ENCODE measurements around the gene HERPUD1. TPM values are rescaled to one million over a fixed set of nuclear protein-coding genes. Genes with fewer than 3 reads are reported as not detected.
"Not testable (repeated sequence)": the region's sequence is repeated elsewhere in the genome, so short reads cannot be mapped to it uniquely, and the experiment has no call there.

The HERPUD1 gene
- total RNA-seq, 1 donor from 2014 or later, result 148 TPM

GRCh38 chr16:56975714-56976113 is 43.8 kb downstream of the HERPUD1 start:
- intact Hi-C loops (cut with micrococcal nuclease), result no loop called here

- intact Hi-C loops (cut with micrococcal nuclease), result no loop called here
These were observed 45.3 kb downstream of the HERPUD1 start for GRCh38 chr16:56977216-56977615.

DNA sequence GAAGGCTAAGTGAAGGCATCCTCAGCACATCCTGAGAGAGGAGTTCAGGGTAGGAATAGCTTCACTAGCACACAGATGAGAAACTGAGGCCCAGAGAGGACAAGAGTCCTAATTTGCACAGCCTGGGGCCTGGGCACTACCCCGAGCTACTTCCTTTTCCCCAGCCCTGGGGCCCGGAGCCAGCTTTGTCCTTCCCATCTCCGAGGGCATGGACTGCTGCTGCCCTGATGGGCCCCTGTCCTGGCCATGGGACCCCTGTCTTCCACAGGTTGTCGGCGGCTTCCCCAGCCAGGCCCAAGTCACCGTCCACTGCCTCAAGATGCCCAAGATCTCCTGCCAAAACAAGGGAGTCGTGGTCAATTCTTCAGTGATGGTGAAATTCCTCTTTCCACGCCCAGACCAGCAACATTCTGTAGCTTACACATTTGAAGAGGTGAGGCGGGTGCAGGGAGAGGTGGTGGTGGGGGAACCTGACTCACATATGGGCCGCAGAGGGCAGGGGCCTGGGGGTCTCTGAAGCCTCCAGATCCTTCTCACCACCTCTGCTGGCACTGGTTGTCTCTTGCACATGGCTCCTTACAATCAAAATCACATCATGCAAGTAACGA is 46.0 kb downstream of the HERPUD1 start:
- intact Hi-C loops (cut with micrococcal nuclease), result no loop called here

GRCh38 chr16:56980201-56980535 is 48.2 kb downstream of the HERPUD1 start:
- intact Hi-C loops (cut with micrococcal nuclease), result no loop called here

GRCh38 chr16:56980792-56981724 is 49.1 kb downstream of the HERPUD1 start:
- intact Hi-C loops (cut with micrococcal nuclease), result no loop called here

DNA sequence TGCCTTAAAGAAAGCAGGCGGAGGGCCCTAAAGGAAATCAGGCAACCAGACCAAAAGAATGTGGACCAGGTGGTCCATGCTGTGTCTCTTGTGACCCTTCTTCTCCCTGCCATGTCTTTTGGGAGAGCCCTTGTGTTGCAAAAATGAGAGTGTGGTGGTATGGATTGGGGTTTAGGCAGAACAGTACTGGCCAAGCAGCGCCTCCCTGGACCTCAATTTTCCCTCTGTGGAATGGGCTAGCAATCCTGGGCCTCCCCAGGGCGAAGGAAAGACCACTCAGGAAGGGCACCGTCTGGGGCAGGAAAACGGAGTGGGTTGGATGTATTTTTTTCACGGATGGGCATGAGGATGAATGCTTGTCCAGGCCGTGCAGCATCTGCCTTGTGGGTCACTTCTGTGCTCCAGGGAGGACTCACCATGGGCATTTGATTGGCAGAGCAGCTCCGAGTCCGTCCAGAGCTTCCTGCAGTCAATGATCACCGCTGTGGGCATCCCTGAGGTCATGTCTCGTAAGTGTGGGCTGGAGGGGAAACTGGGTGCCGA is 49.9 kb downstream of the HERPUD1 start:
- intact Hi-C loops (cut with micrococcal nuclease), result no loop called here

- intact Hi-C loops (cut with micrococcal nuclease), result no loop called here
These were observed 50.8 kb downstream of the HERPUD1 start for GRCh38 chr16:56982695-56983094.

DNA sequence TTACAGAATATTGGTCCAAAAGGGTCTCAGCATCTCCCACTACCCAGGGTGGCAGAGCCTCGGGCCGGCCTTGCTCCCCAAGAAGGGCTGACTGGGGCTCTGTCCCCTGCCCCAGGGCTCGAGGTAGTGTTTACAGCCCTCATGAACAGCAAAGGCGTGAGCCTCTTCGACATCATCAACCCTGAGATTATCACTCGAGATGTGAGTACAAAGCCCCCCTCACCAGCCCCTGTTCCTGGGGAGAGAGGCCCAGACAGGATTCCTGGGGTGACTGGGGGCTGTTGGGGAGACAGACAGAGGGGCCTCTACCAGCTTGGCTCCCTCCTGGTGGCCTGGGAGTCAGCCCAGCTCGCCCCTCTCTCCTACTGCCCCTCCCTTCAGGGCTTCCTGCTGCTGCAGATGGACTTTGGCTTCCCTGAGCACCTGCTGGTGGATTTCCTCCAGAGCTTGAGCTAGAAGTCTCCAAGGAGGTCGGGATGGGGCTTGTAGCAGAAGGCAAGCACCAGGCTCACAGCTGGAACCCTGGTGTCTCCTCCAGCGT is 51.3 kb downstream of the HERPUD1 start:
- intact Hi-C loops (cut with micrococcal nuclease), result no loop called here

DNA sequence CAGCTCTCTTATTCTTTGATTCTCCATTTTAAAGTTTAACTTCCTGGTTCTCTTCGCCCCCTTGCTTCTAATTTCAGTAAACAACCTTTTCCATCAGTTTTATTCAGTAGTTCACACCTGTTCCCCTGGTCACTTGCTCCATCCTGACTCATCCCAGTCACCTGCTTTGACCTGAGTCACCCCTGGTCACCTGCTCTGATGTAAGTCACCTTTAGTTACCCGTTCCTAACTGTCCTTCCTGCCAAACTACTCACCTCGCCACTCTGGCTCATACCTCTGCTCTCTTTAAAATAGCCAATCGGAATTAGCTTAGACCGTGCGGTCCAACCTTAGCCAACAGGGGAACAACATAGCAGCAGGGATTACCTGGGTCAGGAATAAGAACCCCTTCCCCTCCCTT is 52.7 kb downstream of the HERPUD1 start:
- intact Hi-C loops (cut with micrococcal nuclease), result no loop called here

DNA sequence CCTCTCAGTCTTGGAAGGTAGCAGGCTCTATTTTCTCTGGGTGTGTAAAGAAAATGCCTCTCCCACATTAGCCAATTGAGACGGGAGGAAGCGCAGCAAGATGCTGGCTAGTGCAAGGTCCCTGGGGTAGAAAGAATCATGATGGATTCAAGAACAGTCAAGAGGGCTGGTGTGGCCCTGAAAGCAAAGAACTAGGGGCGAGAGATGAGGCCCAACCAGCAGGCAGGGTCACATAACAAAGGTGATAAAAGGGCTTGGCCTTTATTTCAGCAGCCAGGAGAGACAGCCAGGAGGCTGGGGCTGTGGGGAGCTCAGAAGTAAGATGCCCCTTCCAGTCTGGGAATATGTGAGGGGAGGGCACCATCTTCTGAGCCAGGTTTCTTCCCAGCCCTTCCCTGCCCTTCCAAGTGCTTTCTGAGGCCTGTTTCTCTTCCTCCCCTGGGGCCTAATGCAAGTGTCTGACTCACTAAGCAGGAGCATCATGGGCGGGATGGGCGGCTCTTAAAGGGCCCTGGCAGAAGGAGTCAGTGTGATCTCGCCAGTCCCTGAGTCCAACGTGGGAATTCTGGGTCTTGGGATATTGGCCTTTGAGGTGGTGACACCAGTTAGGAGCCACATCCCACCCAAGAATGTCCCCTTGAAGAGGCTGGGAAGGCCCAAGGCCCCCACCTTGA is 53.5 kb downstream of the HERPUD1 start:
- intact Hi-C loops (cut with micrococcal nuclease), result no loop called here

DNA sequence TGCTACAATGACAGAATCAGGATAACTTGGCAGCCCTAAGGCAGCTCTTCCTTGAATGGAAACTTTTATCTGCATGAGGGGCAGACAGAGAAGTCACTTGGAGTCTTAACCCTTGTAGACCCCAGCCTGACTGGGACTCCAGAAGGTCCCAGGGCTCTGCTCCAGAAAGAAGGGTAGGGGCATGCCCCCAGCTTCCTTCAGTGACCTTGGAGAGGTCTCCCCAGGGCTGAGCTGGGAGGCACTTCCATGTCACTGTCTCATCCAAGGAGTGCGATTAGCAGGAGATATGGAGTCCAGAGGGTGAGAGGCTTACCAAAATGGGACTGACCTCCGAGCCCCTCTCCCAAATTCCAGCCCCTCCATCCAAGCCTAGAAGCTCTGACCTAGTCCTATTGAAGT is 54.0 kb downstream of the HERPUD1 start:
- intact Hi-C loops (cut with micrococcal nuclease), result no loop called here

DNA sequence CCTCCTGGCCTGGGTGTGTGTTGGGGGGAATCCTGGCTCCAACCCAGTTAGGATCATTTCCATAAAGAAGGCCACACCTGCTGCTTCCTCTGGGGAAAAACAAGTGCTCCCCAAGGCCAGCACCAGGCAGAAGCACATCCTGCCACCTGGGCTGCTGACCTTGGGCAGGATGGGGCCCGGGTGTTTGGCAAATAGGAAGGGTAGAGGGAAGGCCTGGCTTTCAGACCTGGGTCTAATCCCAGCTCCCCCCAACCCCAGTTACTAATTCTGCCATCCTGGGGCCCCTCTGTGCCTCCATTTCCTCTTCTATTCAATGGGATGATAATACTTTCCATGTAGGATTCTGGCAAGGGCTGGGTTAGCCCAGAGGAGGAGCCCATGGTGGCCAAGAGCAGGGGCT is 54.4 kb downstream of the HERPUD1 start:
- intact Hi-C loops (cut with micrococcal nuclease), result no loop called here

DNA sequence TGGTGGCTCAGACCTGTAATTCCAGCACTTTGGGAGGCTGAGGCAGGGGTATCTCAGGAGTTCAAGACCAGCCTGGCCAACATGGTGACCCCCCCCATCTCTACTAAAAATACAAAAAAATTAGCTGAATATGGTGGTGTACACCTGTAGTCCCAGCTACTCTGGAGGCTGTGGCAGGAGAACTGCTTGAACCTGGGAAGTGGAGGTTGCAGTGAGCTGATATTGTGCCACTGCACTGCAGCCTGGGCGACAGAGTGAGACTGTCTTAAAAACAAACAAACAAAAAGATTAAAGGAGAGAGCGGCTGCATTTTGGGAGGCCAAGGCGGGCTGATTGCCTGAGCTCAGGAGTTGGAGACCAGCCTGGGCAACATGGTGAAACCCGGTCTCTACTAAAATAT is 55.0 kb downstream of the HERPUD1 start:
- intact Hi-C loops (cut with micrococcal nuclease), result not testable (repeated sequence)

GRCh38 chr16:56987692-56988091 is 55.8 kb downstream of the HERPUD1 start:
- intact Hi-C loops (cut with micrococcal nuclease), result no loop called here

DNA sequence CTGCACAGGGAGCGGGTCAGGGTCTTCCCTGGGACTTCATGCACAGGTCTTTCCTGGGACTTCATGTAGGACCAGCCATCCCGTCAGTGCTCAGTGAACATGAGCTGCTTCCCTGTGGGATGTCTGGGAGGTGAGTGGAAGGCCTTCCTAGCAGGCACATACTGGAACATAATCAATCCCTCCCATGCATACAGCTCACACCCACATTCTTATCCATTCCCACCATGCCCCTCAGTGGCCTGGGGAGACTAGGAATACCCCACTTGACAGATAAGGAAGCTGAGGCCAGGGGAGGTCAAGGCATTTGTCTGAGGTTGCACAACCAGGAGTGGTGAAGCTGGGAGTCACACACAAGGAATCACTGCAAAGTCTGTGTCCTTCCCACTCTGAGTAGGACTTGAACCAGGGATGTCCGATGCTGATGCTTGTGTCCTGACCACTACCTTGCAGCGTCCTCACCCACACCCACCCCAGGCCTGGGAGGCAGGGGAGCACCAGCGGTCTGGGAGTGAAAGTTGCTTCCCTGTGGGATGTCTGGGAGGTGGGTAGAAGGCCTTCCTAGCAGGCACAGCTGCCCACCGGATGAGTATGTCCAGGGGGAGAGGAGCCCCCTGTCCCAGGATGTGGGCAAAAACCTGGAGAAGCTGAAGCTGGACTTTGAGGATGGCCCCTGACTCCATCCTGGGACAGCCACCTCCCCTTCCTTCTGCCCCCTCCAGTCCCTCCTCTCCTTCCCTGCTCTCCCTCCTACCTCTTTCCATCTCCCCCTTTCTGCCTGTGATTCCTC is 56.4 kb downstream of the HERPUD1 start:
- intact Hi-C loops (cut with micrococcal nuclease), result no loop called here

- intact Hi-C loops (cut with micrococcal nuclease), result loop anchor here (1.0 kb wide), 3 partner anchors 25 to 259 kb away; partner anchors contain the start of gene NUP93
These were observed 57.3 kb downstream of the HERPUD1 start, which contains the start of gene NLRC5 for GRCh38 chr16:56988948-56989945. NLRC5 (plus strand) TSS chr16:56989557; CDS start chr16:57020713, 31,156 bp downstream.

DNA sequence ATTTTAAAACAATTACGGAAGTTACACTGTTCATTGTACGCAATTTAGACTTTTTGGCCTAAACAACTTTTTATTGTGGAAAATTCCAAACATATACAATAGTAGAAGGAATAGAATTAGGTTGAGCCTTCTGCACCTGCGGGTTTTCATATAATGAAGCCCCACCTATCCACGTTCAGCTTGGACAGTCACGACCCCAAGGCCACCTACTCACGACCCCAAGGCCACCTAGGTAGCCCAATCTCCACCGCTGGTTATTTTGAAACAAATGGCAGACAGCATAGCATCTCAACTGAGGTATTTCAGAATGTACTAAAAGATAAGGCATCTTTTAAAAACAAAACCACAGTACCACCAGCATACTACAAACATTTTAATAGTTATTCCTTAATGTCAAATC is 58.0 kb downstream of the HERPUD1 start:
- intact Hi-C loops (cut with micrococcal nuclease), result loop anchor here (1.0 kb wide), 4 partner anchors 24 to 260 kb away; partner anchors contain the start of gene NUP93

DNA sequence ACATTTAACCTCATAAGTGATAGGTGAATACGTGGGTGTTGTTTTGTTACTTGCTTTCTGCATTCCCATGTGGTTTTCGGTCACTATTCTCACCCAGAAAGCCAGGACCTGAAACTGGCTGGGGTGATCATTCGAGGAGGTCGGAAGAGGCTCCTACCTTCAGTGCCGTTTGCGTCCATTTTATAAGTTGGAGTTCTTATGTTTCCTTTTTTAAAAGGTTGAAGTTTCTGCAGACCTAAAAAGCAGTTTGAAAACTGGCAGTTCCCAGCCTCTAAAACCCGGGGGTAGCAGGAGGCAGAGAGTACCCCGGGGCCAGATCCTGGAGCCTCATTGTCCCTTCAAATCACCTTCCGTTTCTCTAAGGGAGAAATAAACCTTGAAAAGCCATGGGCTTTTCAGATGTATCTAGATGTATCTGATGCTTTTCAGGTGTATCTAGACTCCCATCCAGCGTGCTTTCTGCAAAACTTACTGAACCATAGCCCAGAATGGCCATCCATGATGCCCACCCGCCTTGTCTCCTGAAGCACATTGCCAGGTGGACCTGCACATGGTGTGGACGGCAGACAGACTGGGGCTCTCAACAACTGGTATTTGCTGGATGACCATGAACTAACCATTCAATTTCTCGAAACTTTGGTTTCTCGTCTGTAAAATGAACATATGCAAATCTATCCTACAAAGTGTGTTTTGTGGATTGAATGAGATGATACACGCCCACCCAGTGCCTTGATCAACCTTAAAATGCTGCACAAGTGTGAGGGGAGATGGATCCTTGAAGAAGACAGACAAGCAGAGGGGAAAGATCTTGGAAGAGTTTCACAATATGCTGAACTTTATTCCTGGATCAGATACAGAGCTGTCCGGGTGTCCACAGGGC is 58.7 kb downstream of the HERPUD1 start:
- intact Hi-C loops (cut with micrococcal nuclease), result loop anchor here (1.0 kb wide), 1 partner anchor 26 kb away; no protein-coding TSS in a partner anchor
